Osteoblast (primary cell): Measurements from ENCODE around the gene METTL22. TPM values are rescaled to one million over a fixed set of nuclear protein-coding genes. Genes with fewer than 3 reads are reported as not detected.

Experiments
- DNase-seq: peaks from one replicate; pipeline ENCODE4 v3.0.0; 2011; ENCODE audit warnings: low spot score, mixed read lengths; ENCODE audit not compliant: insufficient read length; ENCODE audit errors: missing footprints
- H2AFZ ChIP-seq: 2 replicates; pipeline ENCODE4 v1.6.0; 2011; ENCODE audit warnings: mild to moderate bottlenecking, low read length
- H3K27ac ChIP-seq: 2 replicates; pipeline ENCODE4 v1.5.1; 2011; ENCODE audit warnings: mild to moderate bottlenecking, low read depth, low read length, moderate library complexity
- H3K27me3 ChIP-seq: 2 replicates; pipeline ENCODE4 v1.6.0; 2012; ENCODE audit warnings: mild to moderate bottlenecking, control low read depth, inconsistent platforms, low read length, moderate library complexity; ENCODE audit not compliant: insufficient read depth
- H3K36me3 ChIP-seq: 2 replicates; pipeline ENCODE4 v1.5.1; 2011; ENCODE audit warnings: mild to moderate bottlenecking, low read length, control low read depth, moderate library complexity; ENCODE audit not compliant: insufficient read depth
- H3K4me1 ChIP-seq: 2 replicates; pipeline ENCODE4 v1.5.1; 2011; ENCODE audit warnings: mild to moderate bottlenecking, low read length, control low read depth, moderate library complexity; ENCODE audit not compliant: insufficient read depth
- H3K4me2 ChIP-seq: 2 replicates; pipeline ENCODE4 v1.6.0; 2011; ENCODE audit warnings: mild to moderate bottlenecking, low read length; ENCODE audit not compliant: insufficient read depth
- H3K4me3 ChIP-seq: fragments of 200-600 bp; sonication (generic); 3 replicates; pipeline ENCODE4 v1.5.1; 2012; ENCODE audit warnings: mild to moderate bottlenecking, low read length, inconsistent platforms; ENCODE audit not compliant: insufficient read depth
- H3K79me2 ChIP-seq: 2 replicates; pipeline ENCODE4 v1.6.0; 2012; ENCODE audit warnings: mild to moderate bottlenecking, low read length, control low read depth, inconsistent platforms; ENCODE audit not compliant: insufficient read depth
- H3K9me3 ChIP-seq: 2 replicates; pipeline ENCODE4 v1.5.1; 2011; ENCODE audit warnings: low read depth, low read length, control low read depth
- H4K20me1 ChIP-seq: 2 replicates; pipeline ENCODE4 v1.6.0; 2012; ENCODE audit warnings: mild to moderate bottlenecking, low read length, control low read depth; ENCODE audit not compliant: insufficient read depth
- total RNA-seq: library from RNA; depleted of rRNA; stranded (reverse); fragments of >200 nt; gene quantifications from 2 replicates; pipeline ENCODE4 v1.2.3, GENCODE V29; 2012
- TF ChIP-seq, protein P1 (sequence below): IDR thresholded peaks from 2 replicates; pipeline ENCODE4 v1.5.1; 2011; ENCODE audit warnings: mild to moderate bottlenecking, low read depth, low read length, moderate library complexity; ENCODE audit errors: extremely low read depth

METTL22 gene
- total RNA-seq, 1 donor = 46.0 TPM

DNA sequence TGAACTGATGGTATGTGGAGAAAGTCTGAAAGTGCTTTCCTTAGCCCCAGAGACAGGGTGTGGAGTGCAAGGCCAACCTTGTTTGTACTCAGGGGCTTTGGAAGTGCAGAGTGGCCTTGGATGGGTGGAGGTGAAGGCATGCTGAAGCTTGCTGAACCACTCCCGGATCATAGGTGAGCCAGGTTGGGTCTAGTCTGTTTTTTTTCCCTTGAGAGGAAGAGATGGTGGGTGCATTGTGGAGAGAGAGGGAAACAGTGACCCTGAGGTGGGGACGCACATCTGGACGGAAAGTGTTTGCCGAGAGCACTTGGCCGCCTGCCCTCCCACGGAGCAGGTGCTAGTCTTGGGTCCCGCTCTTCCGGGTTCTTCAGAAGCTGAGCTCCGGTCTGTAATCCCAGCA, 65.4 kb downstream of the METTL22 start:
- no peaks in the 10 kb centered on the region for H3K36me3 ChIP-seq
- H3K4me1 ChIP-seq = no peaks in the 10 kb centered on the region
- peaks cover 9% of the 10 kb centered on the region for H3K9me3 ChIP-seq
- H3K27ac ChIP-seq = no peak overlapping the region
- no peak overlapping the region for H3K4me2 ChIP-seq
- H4K20me1 ChIP-seq = no peaks in the 10 kb centered on the region
- no peak overlapping the region for H3K4me3 ChIP-seq
- H3K79me2 ChIP-seq = no peaks in the 10 kb centered on the region
- DNase-seq = no peak
- TF ChIP-seq, protein P1, sequence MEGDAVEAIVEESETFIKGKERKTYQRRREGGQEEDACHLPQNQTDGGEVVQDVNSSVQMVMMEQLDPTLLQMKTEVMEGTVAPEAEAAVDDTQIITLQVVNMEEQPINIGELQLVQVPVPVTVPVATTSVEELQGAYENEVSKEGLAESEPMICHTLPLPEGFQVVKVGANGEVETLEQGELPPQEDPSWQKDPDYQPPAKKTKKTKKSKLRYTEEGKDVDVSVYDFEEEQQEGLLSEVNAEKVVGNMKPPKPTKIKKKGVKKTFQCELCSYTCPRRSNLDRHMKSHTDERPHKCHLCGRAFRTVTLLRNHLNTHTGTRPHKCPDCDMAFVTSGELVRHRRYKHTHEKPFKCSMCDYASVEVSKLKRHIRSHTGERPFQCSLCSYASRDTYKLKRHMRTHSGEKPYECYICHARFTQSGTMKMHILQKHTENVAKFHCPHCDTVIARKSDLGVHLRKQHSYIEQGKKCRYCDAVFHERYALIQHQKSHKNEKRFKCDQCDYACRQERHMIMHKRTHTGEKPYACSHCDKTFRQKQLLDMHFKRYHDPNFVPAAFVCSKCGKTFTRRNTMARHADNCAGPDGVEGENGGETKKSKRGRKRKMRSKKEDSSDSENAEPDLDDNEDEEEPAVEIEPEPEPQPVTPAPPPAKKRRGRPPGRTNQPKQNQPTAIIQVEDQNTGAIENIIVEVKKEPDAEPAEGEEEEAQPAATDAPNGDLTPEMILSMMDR = no peak
- no peaks in the 10 kb centered on the region for H3K27me3 ChIP-seq
- H2AFZ ChIP-seq = no peak overlapping the region

DNA sequence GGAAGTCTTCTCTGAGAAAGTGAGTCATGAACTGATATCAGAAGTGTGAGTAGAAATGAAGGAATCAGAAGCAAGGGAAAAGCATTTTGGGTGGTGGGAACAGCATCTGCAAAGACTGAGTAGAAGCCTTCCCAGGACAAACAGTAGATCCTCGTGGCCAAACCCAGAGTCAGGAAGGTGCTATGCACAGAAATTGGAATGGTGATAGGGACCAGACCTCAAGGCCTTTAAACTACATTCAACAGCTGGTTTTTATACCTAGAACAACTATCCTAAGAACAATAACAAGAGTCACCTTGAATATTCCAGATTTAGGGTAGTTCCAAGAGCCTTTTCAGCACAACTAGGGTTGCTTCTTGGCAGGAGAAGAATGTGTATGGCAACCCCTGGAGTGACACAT, 68.2 kb downstream of the METTL22 start:
- H3K27me3 ChIP-seq = no peaks in the 10 kb centered on the region
- no peaks in the 10 kb centered on the region for H3K36me3 ChIP-seq
- H3K4me1 ChIP-seq = no peaks in the 10 kb centered on the region
- no peak for DNase-seq
- no peak overlapping the region for H3K27ac ChIP-seq
- TF ChIP-seq, protein P1 = no peak
- H3K4me3 ChIP-seq = no peak overlapping the region
- H4K20me1 ChIP-seq = no peaks in the 10 kb centered on the region
- H3K9me3 ChIP-seq = peaks cover 9% of the 10 kb centered on the region
- H2AFZ ChIP-seq = no peak overlapping the region
- H3K79me2 ChIP-seq = no peaks in the 10 kb centered on the region
- H3K4me2 ChIP-seq = no peak overlapping the region

DNA sequence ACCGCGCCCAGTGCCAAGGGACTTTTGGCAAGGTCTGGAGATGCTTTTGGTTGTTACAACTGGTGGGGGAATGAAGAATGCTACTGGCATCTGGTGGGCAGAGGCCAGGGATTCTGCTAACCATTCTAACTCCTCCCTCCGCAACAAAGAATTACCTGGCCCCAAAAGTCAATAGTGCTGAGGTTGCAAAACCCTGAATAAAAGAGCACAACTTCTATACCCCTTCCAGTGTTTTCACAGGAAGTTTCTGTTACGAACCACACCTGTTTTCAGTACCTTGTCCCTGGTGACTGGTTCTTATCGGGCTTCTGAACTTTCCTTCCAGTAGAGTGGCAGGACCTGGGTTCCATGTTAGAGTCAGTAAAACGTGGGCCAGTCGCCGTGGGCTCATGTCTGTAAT, 70.2 kb downstream of the METTL22 start:
- peaks cover 9% of the 10 kb centered on the region for H3K9me3 ChIP-seq
- no peaks in the 10 kb centered on the region for H3K27me3 ChIP-seq
- TF ChIP-seq, protein P1 = no peak
- no peaks in the 10 kb centered on the region for H3K4me1 ChIP-seq
- no peaks in the 10 kb centered on the region for H4K20me1 ChIP-seq
- H3K36me3 ChIP-seq = no peaks in the 10 kb centered on the region
- H2AFZ ChIP-seq = no peak overlapping the region
- no peaks in the 10 kb centered on the region for H3K79me2 ChIP-seq
- no peak for DNase-seq
- H3K4me2 ChIP-seq = no peak overlapping the region
- H3K4me3 ChIP-seq = no peak overlapping the region
- no peak overlapping the region for H3K27ac ChIP-seq

DNA sequence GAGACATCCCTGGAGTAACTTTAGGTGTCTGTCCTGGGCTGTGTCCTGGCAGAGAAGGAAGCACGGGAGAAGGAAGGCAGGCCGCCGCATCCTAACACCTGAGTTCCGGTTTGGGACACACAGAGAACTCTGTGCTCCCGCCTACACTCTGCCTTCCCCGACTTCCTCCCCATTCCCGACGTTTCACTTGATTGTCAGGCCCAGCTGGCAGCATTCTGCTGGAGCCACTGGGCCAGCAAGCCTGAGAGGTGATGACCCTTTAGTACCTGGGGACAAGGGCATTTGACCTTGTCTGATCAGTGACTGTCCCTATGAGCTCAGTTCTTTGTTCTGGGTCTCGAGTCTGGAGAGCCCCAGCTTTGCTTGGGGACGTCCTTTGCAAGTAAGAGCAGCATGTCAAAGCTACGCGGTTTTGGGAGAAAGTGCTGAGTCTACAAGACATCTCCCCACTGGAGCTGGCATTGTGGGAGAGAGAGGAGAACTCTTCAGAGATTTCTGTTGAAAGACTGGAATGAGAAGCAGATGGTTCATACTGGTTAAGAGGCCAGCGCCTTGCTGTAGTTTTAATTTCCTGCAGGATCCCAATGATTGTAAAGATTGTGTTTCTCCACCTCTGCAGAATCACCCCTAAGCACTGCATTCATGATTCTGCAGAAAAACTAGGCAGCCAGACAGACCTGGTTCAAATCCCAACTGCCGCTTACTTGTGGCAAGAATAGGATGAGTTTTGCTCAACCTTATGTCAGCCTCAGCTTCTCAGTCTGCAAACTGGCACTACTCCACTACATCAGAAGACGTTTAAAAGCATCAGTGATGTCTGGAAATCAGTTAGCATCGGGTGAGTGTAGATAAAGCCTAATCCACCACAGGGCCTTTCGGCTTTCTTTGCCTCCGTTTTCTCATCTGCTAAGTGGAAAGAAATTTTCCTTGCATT, 73.6 kb downstream of the METTL22 start:
- Histone ChIP-seq H3K27me3 (no peaks in the 10 kb centered on the region), H3K4me2 (no peak overlapping the region), H3K36me3 (no peaks in the 10 kb centered on the region), H2AFZ (no peak overlapping the region), H3K4me3 (no peak overlapping the region), H3K9me3 (peaks cover under 1% of the 10 kb centered on the region), H3K4me1 (no peaks in the 10 kb centered on the region), H3K79me2 (no peaks in the 10 kb centered on the region), H3K27ac (no peak overlapping the region), H4K20me1 (no peaks in the 10 kb centered on the region)
- TF ChIP-seq, protein P1 = no peak
- no peak for DNase-seq
